ENCODE measurements around the gene CHML. TPM values are rescaled to one million over a fixed set of nuclear protein-coding genes. Genes with fewer than 3 reads are reported as not detected.

Gene CHML
- polyA plus RNA-seq, 4 donors: 22.8 to 28.1 (median 24.8) TPM

DNA sequence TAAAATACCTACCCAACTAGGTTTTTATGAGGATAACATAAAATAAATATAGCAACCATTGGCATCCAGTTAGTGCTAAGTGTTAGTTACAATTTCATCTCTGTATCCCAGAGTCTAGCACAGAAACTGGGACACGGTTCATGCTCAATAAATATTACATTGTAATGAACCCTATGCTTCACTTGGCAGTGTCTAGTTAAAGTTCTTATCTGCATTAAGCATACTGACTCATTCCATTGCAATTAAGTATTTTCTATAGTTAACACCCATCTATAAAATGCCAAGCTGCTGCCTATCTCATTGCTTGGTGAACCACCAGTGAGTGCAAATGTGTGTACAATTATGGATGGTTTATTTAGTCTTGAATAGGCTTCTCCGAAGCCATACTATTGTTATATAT, 15.2 kb downstream of the CHML start:
- DNase-seq (ENCODE audit: low read depth in 4 of 4, low spot score in 3 of 4): no peak

DNA sequence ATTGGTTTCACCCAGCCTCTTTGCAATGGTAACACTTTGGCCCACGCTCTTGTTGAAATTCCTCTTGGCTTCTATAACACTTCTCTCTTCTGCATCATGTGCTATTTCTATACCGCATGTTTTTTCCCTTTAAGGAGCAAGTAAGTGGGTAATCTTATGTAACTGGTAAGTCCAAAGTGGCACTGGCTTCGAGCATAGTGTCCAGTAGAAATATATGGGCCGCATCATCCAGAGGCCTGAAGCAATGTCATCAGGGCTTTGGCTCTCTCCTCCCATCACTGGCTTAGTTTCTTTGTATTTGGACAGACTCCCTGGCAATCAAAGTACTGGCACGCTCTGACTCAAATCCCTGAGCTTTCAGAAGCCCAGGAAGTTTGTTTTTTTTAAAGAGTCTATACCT, 17.5 kb downstream of the CHML start:
- no peak for DNase-seq (ENCODE audit: low read depth in 4 of 4, low spot score in 3 of 4)

DNA sequence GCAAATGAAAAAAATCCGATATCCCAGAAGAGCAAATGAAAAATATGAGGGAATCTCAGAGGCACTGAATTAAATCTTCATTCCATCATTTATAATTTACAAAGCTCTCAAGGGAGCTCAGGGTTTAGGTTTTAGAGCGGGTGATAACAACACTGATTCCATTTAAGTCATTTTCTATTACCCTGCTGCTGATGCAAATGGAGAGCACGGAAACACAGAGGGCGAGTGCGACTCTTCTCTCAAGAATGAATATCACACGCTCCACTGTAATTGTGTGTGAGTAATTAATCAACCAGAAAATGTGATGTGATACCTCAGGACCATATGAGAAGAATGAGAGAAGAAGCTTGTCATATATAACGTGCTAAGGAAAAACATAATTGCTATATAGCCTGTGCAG, 22.7 kb downstream of the CHML start:
- DNase-seq (ENCODE audit: low read depth in 4 of 4, low spot score in 3 of 4): no peak

DNA sequence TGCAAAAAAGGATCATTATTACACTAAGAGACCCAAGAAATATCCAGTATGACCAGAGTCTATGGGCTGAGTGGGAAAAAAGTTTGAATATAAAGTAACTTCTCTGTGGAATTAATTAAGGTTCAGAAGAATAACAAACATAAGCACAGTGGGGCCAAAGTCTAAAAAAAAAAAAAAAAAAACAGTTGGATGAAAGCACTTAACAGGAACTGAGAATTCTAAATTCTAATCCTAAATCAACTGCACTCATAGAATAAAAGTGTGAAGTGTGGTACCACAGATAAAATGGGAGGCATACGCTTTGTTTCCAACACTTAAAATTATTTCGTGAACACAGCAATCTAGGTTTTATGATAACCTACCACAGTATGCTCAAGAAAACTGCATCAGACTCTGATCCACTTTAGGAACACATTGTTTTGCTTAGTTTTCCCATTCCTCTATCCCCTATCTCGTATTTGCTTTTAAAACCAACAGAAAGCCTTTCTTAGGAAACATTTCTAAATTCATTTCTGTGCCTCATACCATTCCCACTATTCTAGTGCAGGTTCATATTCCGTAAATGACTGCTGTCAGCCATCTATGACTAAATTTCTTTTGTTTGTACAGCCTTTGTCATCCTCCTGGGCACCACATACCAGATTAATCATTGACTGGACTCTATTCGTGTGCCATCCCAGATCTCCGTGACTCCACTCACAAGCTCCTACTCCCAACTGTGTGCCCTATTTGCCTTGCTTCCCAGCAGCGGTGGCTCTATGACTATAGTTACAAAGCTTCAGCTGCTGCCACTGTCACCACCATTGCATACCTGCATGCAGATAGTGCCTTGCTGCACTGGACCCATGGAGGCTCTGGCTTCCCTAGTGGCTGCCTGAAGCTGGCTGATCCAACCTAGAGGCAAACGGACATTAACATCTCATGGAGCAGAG, 24.9 kb downstream of the CHML start:
- DNase-seq (ENCODE audit: low read depth in 4 of 4, low spot score in 3 of 4): no peak

DNA sequence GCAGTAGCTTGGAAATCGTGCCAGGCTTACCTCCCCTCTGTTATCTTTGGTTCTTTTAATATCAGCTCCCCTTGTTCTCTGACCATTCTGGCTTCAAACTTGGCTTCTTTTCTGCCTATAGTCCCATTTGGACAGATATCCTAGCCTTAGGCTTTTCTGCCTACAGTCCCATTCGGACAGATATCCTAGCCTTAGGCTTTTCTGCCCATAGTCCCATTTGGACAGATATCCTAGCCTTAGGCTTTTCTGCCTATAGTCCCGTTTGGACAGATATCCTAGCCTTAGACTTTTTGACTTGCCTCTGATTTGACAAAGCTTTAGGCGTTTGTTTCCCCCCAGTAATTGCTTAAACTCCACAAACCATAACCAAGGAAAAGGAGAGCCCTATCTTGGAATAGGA, 25.6 kb downstream of the CHML start:
- DNase-seq (ENCODE audit: low read depth in 4 of 4, low spot score in 3 of 4): no peak

DNA sequence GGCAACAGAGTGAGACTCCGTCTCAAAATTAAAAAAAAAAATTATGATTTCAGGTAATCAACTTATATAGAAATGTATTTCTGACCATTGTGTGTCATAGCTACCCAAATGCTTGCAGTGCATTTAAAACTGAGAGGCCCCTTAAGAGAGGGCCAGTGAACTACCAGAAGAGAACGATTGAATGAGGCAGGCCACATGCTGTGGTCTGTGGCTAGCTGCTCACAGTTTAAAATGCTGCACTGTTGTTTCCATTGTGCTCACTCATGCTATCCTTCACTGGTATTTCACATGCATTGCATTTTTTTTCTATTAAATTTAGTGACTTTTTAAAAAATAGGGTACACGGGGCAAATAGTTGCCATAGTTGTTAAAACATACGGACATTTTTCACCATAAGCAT, 26.0 kb downstream of the CHML start:
- DNase-seq (ENCODE audit: low read depth in 4 of 4, low spot score in 3 of 4): no peak

DNA sequence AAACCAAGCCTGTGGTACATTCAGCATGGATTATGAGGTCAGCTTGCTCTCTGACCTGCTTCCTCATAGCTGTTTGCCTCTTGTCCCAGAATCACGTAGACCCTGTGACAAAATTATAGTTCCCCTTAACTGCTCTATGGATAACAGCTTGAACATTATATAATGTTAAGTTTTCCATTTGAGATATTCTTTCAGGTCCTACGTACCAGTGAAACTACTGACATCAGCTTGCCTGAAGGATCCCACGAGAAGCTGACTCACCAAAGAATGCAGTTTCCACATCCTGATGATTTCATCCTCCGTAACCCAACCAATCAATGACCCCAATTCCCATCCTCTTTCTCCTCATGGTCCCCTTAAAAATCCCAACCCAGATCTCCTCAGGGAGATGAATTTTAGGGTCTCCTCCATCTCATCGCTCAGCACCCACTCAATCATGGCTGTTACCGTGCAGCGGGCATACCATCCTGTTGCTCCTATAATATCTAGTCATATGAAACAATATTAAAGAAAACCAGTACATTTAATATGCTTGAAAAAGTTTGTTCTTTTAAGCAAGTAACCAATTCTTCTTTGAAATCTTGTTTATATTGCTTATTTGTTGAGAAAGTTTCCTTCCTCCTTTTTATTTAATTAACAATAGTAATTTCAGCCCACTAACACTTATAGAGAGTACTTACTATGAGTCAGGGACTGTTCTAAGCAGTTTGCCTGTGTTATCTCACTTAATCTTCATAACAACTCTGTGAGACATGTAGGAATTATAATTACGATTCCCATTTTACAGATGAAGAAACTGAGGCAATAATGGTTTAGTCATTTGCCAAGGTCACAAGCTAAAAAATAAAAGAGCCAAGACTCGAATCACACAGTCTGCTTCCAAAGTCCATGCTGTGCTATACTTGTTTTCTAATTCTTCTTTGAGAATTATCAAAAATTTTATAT, 27.4 kb downstream of the CHML start:
- DNase-seq (ENCODE audit: low read depth in 4 of 4, low spot score in 3 of 4): no peak

DNA sequence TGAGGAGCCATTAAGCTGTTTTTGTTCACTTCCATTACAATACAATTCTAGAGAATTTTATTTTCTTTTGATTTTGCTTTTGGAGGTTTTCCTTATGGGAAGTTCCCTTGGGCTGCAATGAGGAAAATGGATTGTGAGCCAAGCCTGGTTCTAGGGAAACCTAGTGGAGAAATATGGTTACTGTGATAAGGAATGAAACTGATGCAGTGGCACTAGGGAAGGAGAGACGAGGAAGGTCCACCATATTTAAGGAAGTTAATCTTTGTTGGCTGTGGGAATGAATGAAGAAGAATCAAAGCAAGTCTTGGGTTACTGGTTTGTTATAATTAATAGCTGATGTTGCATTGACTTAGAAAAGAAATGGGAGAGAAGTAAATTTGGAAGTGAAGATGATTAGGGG, 28.4 kb downstream of the CHML start:
- no peak for DNase-seq (ENCODE audit: low read depth in 4 of 4, low spot score in 3 of 4)

DNA sequence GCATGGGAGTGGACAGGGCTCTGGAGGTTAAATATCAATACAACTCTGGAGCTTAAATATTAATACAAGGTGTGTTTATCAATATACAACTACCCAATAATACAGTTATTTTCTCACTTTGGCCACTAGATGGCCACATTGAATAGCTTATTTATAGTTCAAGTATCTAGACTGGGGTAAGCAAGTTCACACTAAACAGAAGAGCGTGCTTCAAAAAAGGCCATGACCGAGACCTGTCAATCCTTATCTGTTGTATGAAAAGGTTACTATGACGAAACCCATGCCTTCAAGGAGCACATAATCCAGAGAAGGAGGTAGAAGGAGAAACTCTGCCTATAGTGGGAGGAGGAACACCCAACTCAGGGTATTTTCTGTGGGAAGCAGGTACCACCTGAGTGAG, 29.1 kb downstream of the CHML start:
- DNase-seq (ENCODE audit: low read depth in 4 of 4, low spot score in 3 of 4): peak; percentile 20 to 39 (median 26)

DNA sequence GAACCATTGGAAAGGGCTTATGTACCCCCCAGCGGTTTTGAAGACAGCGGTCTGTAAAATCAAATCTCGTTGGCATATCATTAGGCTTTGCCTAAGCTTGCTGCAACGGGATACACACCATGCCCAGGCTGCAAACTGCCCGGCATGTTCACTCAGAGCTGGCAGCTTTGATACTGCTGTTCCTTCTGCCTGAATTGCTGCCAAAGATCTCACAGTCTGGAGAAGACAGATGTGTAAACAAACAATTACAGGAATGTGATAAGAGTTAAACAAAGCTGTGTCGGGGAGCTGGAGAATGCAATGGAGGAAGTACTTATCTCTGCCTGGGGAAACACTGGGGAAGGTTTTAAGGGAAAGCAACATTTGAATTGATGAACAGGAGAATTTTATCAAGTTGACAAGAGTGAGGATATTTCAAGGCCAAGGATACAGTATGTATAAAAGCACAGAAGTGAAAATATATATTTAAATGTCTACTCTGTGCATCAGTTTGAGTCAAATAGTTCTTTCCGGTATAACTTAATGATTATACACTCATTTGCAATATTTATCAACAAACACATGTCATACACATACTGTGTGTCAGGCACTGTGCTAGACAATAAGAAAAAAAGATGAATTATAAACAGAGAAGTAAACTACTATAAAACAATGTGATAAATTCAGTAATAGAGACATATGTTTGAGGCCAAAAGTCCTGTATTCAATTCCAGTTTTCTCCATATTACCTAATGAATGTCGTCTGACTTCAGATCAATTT, 29.9 kb downstream of the CHML start:
- no peak for DNase-seq (ENCODE audit: low read depth in 4 of 4, low spot score in 3 of 4)

DNA sequence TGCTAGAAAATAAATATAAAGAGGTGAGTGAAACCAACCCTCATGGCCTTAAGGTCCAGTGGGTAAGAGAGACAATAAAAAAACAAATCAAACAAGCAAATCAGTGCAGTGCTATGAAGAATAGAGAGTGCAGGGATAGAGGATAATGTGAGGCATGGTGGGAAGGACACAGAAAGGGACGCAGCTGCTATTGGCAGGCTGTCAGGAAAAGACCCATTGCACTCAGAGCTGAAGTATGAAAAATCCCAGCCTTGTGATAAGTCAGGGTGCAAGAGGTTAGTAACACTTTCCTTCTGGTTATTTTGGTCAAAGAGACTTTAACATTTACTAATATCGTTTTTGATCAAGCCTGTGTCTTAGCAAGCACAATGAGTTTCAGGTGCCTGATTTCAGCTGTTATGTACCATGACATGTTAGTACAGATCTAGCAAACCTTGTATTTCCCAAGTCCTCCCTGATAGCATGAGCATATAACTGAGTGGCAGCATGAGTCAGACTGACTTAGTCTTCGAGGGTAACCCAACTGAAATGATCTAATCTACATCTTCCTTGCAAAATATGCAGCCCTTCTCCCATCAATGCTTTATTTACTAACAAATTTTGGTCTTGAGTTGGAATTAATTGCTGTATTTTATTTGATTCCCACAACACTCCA, 31.7 kb downstream of the CHML start:
- DNase-seq (ENCODE audit: low read depth in 4 of 4, low spot score in 3 of 4): no peak

DNA sequence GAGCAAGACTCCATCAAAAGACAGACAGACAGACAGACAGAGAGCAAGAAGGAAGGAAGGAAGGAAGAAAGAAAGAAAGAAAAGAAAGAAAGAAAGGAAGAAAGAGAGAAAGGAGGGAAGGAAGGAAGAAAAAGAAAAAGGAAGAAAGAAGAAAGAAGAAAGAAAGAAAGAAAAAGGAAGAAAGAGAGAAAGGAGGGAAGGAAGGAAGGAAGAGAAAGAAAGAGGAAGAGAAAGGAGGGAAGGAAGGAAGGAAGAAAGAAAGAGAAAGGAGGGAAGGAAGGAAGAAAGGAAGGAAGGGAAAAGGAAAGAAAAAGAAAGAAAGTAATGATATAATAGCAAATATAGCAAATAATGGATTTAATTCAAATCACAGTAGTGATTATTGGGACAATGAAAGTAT, 32.7 kb downstream of the CHML start:
- DNase-seq (ENCODE audit: low read depth in 4 of 4, low spot score in 3 of 4): no peak

DNA sequence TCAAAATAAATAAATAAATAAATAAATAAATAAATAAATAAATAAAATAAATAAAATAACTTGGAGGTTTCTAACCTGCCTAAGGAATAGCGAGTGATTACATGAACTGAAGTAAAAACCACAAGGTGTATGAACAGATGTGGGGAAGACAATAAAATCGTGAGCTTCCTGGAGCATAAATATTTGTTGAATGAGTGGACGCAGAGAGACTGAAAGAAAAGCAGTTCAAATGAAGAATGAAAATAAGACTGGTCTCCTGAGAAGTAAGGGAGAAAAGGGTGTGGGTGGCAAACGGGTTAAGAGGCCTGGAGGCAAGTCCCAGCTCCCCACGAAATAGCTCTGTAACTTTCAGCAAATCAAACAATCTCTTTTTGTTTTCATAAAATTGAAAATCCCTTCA, 33.6 kb downstream of the CHML start:
- DNase-seq (ENCODE audit: low read depth in 4 of 4, low spot score in 3 of 4): no peak

DNA sequence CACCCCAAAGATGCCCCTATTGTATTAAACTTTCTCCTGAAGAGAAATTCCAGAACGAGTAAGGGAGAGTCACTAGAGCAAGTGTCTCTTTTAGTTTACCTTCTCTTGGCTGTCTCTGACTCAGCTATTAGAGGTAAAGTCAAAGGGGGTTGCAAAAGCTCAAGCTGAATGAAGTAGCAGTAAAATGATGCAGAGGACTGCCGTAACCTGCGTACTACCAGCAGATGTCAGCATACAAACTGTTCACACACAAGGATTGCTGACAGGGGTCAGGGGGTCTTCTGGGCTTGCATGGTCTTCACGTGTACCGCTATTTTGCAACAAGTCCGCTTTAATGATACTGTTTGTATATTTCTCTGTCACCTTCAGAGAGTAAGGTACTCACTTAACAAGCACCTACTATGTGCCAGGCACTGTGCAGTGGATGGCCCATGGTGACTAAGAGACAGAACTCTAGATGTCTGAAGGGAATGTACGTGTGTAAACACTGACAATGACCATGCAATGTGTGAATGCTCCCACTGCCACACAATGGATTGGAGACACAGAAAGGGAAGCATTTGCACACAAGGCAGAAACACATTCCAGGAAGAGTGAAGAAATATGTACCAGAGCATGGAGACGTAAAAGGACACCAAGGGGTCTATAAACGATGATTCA, 34.9 kb downstream of the CHML start:
- DNase-seq (ENCODE audit: low read depth in 4 of 4, low spot score in 3 of 4): no peak

DNA sequence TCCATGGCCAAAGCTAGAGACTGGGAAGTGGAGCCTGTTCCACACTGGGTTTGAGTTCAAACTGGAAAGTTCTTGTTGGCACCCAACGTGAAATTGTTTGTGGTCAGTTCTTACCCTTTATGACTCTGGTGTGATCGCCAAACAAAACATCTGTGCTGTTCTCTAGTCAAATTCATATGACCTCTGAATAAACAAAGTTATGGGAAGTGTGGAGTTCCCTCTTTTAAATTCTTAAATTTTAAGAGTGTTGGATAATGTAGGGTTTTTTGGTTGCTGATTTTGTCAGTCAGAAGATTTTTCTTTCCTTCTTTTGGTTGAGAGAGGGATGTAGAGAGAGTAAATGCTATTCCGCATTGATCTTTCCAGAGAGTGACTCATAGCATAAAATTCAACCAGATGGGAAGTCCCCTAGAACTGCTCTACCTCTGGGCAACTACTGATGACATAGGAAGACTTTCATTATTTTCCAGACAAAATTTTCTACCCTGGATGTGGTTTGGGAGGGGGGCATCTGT, 36.4 kb downstream of the CHML start:
- no peak for DNase-seq (ENCODE audit: low read depth in 4 of 4, low spot score in 3 of 4)

DNA sequence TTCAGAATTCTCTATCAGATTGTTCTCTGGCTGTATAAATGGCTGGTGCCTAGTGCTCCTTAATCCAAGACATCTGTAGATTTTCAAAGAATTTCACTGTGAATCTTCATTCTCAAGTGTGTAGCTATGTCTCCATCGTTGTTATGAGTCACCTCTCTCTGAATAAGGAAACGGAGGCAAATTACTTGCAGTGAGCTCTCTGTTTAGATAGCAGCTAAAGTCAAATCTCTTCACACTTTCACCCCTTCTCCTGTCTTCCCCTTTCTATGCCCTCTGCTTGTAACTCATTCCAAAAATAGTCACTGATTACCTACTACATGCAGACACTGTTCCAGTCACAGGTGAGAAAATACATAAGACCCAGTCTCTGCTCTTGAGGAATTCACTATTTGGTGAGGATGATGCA, 39.7 kb downstream of the CHML start:
- DNase-seq (ENCODE audit: low read depth in 4 of 4, low spot score in 3 of 4): no peak

DNA sequence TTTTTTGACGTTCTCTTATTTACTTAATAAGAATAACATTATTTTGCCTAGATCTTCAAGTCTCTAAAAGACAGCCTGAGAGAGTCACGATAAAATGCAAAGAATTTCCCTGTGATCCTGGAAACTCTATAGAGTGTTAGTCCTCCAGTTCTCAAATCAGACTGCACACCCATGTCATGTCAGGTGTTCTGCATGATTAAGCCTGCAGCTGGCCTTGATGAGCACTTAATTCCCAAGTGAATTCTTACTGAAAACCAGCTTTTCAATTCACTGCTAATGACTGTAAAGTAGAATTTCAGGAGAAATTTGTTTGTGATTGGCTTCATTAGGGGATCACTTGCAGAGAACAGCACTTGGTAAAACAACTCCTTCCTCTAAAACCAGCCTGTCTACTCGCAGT, 41.9 kb downstream of the CHML start:
- no peak for DNase-seq (ENCODE audit: low read depth in 4 of 4, low spot score in 3 of 4)

DNA sequence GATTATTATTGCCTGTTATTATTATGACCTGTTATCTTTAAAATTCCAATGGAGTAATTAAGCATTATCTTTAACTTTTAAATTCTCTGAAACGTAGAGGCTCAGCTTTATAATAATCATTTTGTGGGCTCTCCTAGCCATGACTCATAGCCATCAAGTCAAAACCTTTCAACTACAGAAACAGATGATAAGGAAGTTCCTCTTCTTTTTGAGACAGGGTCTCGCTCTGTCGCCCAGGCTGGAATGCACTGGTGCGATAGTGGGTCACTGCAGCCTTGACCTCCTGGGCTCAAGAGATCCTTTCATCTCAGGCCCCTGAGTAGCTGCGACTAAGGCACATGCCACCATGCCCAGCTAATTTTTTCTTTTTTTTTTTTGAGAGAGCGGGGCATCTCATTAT, 43.5 kb downstream of the CHML start:
- DNase-seq (ENCODE audit: low read depth in 4 of 4, low spot score in 3 of 4): no peak

DNA sequence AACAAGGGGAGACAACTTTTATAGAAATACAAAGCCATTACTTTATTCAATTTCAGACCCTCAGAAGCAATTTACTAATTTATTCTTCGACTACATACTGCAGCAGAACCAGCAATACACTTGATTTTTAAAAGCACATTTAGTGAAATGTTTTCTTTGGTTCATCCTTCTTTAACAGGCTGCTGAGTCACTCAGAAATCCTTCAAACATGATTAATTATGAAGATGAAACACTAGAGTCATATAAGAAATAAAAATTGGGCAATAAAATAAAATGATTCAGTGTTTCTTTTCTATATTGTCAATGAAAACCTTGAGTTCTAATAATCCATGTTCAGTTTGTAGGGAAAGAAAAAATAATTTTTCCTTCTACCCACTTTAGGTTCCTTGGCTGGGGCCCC, 47.0 kb downstream of the CHML start:
- DNase-seq (ENCODE audit: low read depth in 4 of 4, low spot score in 3 of 4): no peak

Measured in left renal pelvis (tissue), 4 donors.